ENCODE data around the gene RNF25.

The RNF25 gene

GRCh38 chr2:218716070-218716469, 44.3 kb upstream of the RNF25 start:
- no peak for TF ChIP-seq CTCF (IDR thresholded peaks at IDR 0.05; ENCODE audit: low read depth, low read length, missing control alignments)
- no peak for DNase-seq (ENCODE audit: extremely low read depth, low read depth)
- H3K4me3 ChIP-seq (replicated peaks; ENCODE audit: low read depth, low read length), result no peak overlapping the region

- no peak for DNase-seq (ENCODE audit: extremely low read depth, low read depth)
- H3K4me3 ChIP-seq (replicated peaks; ENCODE audit: low read depth, low read length), result no peak overlapping the region
- no peak for TF ChIP-seq CTCF (IDR thresholded peaks at IDR 0.05; ENCODE audit: low read depth, low read length, missing control alignments)
Observed at GRCh38 chr2:218713922-218714321, 42.1 kb upstream of the RNF25 start.

- no peak for DNase-seq (ENCODE audit: extremely low read depth, low read depth)
- peak overlapping the region; percentile 83 for H3K4me3 ChIP-seq (replicated peaks; ENCODE audit: low read depth, low read length)
- TF ChIP-seq CTCF (IDR thresholded peaks at IDR 0.05; ENCODE audit: low read depth, low read length, missing control alignments), result no peak
Observed at GRCh38 chr2:218711550-218711929, 39.7 kb upstream of the RNF25 start.

- peak; percentile 79 for DNase-seq (ENCODE audit: extremely low read depth, low read depth)
- peak; percentile 73 for TF ChIP-seq CTCF (IDR thresholded peaks at IDR 0.05; ENCODE audit: low read depth, low read length, missing control alignments)
- peak within 1 kb of the TSS; percentile 83 for H3K4me3 ChIP-seq (replicated peaks; ENCODE audit: low read depth, low read length)
Observed at GRCh38 chr2:218710687-218711549, 39.1 kb upstream of the RNF25 start, which contains the start of gene TTLL4. Gene TTLL4 (plus strand): TSS chr2:218710835. CDS start chr2:218737677, 26,842 bp downstream.

- no peak for TF ChIP-seq CTCF (IDR thresholded peaks at IDR 0.05; ENCODE audit: low read depth, low read length, missing control alignments)
- DNase-seq (ENCODE audit: extremely low read depth, low read depth), result no peak
- H3K4me3 ChIP-seq (replicated peaks; ENCODE audit: low read depth, low read length), result peak overlapping the region; percentile 83
Observed at GRCh38 chr2:218710334-218710686, 38.5 kb upstream of the RNF25 start.

GRCh38 chr2:218709908-218710307, 38.1 kb upstream of the RNF25 start:
- no peak for TF ChIP-seq CTCF (IDR thresholded peaks at IDR 0.05; ENCODE audit: low read depth, low read length, missing control alignments)
- DNase-seq (ENCODE audit: extremely low read depth, low read depth), result no peak
- H3K4me3 ChIP-seq (replicated peaks; ENCODE audit: low read depth, low read length), result peak overlapping the region; percentile 83; the same call in 1 of the 2 replicates
